Smooth muscle cell (in vitro differentiated cells): Measurements from ENCODE around the gene TTC39B. TPM values are rescaled to one million over a fixed set of nuclear protein-coding genes. Genes with fewer than 3 reads are reported as not detected.

Source experiments
- DNase-seq: peaks from one replicate; lab custom pipeline; 2025; ENCODE audit not compliant: unreplicated experiment; lab: John Stamatoyannopoulos, UW
- H2AFZ ChIP-seq: fragments of 200-600 bp; sonication (generic); 2 replicates; pipeline ENCODE4 v1.6.0; 2016; ENCODE audit warnings: antibody characterized with exemption, low read depth, mild to moderate bottlenecking
- H3F3A ChIP-seq: fragments of 200-600 bp; sonication (generic); 2 replicates; pipeline ENCODE4 v1.6.0; 2017; ENCODE audit warnings: antibody characterized with exemption, low read depth
- H3K27ac ChIP-seq: fragments of 200-600 bp; sonication (generic); 2 replicates; pipeline ENCODE4 v1.5.1; 2016; ENCODE audit warnings: low read depth, mild to moderate bottlenecking
- H3K27me3 ChIP-seq: fragments of 200-600 bp; sonication (generic); 2 replicates; pipeline ENCODE4 v1.6.1; 2016; ENCODE audit warnings: low read depth, mild to moderate bottlenecking
- H3K36me3 ChIP-seq: fragments of 200-600 bp; sonication (generic); 2 replicates; pipeline ENCODE4 v1.5.1; 2016; ENCODE audit warnings: low read depth
- H3K4me1 ChIP-seq: fragments of 200-600 bp; sonication (generic); 2 replicates; pipeline ENCODE4 v1.5.1; 2016; ENCODE audit warnings: low read depth
- H3K4me2 ChIP-seq: fragments of 200-600 bp; sonication (generic); 2 replicates; pipeline ENCODE4 v1.6.0; 2016; ENCODE audit warnings: mild to moderate bottlenecking
- H3K4me3 ChIP-seq: fragments of 200-600 bp; sonication (generic); 2 replicates; pipeline ENCODE4 v1.5.1; 2016; ENCODE audit warnings: mild to moderate bottlenecking
- H3K79me2 ChIP-seq: fragments of 200-600 bp; sonication (generic); 2 replicates; pipeline ENCODE4 v1.6.0; 2016; ENCODE audit warnings: low read depth, mild to moderate bottlenecking
- H3K9ac ChIP-seq: fragments of 200-600 bp; sonication (generic); 2 replicates; pipeline ENCODE4 v1.6.0; 2016; ENCODE audit warnings: low read depth
- H3K9me3 ChIP-seq: fragments of 200-600 bp; sonication (generic); replicated peaks from 2 replicates; pipeline ENCODE4 v1.5.1; 2016; ENCODE audit warnings: low read depth
- H4K20me1 ChIP-seq: fragments of 200-600 bp; sonication (generic); 2 replicates; pipeline ENCODE4 v1.6.0; 2016; ENCODE audit warnings: low read depth
- CTCF ChIP-seq: fragments of 200-600 bp; sonication (generic); IDR thresholded peaks from 2 replicates; pipeline ENCODE4 v1.5.1; 2017; ENCODE audit warnings: borderline replicate concordance, mild to moderate bottlenecking, antibody characterized with exemption; ENCODE audit not compliant: insufficient read depth, poor library complexity, severe bottlenecking
- WGBS: methylation state at CpG from one replicate; pipeline ENCODE4 v1.1.7; 2016; ENCODE audit warnings: low lambda C conversion rate; 5-methylcytosine and 5-hydroxymethylcytosine counted together
- polyA plus RNA-seq: library from polyadenylated mRNA; unstranded; fragments of >200 nt; fragmentation: Nextera tagmentation; extraction: Ambion mirVana; gene quantifications from 2 replicates; pipeline ENCODE4 v1.2.1, GENCODE V29; 2016
- total RNA-seq: library from RNA; depleted of rRNA; stranded (reverse); fragments of >200 nt; gene quantifications from 2 replicates; pipeline ENCODE4 v1.2.3, GENCODE V29; 2014

TTC39B gene
- total and polyA plus RNA-seq, 2 experiments from 2014 or later = 3.8 to 13.3 TPM

DNA sequence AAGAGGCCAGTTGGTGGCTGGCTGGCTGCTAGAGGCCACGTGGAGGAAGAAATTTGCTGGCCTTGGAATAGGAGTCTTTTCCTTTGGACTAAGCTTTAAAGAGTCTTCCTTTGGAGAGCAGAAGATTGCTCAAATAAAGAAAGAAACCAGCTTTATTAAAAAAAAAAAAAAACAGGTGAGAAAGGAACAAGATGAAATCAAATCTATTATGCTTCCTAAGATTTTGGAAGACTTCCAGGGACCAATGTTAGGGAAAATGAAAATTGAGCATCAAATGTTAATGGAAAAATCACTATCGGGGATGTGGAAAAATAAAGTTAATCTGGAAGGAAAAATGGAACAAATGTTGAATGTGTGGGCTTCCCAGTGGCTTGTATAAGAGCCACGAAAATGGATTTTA, 153.1 kb downstream of the TTC39B start:
- Histone ChIP-seq H3K27ac (no peak overlapping the region), H3K4me3 (no peak overlapping the region), H3F3A (no peaks in the 10 kb centered on the region), H3K4me2 (no peak overlapping the region), H3K9me3 (no peaks in the 10 kb centered on the region), H3K27me3 (no peaks in the 10 kb centered on the region), H3K9ac (no peak overlapping the region), H3K79me2 (no peaks in the 10 kb centered on the region), H4K20me1 (no peaks in the 10 kb centered on the region), H2AFZ (no peak overlapping the region), H3K36me3 (no peaks in the 10 kb centered on the region), H3K4me1 (peaks cover 3% of the 10 kb centered on the region)
- no peak for DNase-seq
- 88% methylated on average over 3 of the region's 3 CpGs for WGBS
- TF ChIP-seq CTCF = no peak

DNA sequence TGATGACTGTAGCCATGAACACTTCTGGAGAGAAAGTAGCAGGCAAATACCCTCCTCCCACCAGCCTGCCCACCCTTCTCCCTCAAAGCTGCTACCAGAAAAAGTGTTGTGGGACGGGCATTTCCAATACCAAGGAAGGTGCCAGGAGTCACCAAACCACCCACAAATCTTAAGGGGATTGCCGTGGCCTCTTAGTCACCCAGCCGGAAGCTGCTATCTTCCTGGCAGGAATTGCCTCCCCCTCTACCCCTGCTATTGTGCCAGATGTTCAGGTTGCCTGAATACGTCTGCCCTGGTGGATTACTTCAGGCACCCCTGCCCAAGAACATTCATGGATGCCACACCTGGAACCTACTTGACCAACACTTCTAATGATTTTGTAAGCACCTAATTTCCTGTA, 156.1 kb downstream of the TTC39B start:
- Histone ChIP-seq H3K27ac (no peak overlapping the region), H4K20me1 (no peaks in the 10 kb centered on the region), H3F3A (no peaks in the 10 kb centered on the region), H3K36me3 (no peaks in the 10 kb centered on the region), H3K4me1 (peaks cover 5% of the 10 kb centered on the region), H2AFZ (no peak overlapping the region), H3K79me2 (no peaks in the 10 kb centered on the region), H3K27me3 (no peaks in the 10 kb centered on the region), H3K4me3 (no peak overlapping the region), H3K9me3 (no peaks in the 10 kb centered on the region), H3K4me2 (no peak overlapping the region), H3K9ac (no peak overlapping the region)
- no peak for TF ChIP-seq CTCF
- DNase-seq = no peak
- WGBS = 94% methylated on average over 4 of the region's 4 CpGs

DNA sequence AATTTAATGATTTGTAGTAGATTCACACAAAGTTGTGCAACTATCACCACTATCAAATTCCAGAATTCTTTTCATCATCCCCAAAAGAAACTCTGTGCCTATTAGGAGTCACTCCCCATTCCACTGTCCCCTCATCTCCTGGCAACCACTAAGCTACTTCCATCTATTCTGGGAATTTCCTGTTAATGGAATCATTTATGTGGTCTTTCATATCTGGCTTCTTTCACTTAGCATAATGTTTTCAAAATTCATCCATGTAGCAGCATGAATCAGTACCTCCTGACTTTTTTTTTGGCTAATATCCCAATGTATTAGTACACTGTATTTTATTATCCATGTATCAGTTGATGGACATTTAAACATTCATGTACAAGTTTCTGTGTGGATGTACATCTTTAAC, 157.6 kb downstream of the TTC39B start:
- no peak overlapping the region for H3K4me3 ChIP-seq
- no peaks in the 10 kb centered on the region for H3K36me3 ChIP-seq
- H3K4me1 ChIP-seq = peaks cover 5% of the 10 kb centered on the region
- H3F3A ChIP-seq = no peaks in the 10 kb centered on the region
- no peak overlapping the region for H3K27ac ChIP-seq
- DNase-seq = no peak
- no peak overlapping the region for H3K4me2 ChIP-seq
- no peak overlapping the region for H2AFZ ChIP-seq
- H4K20me1 ChIP-seq = no peaks in the 10 kb centered on the region
- H3K27me3 ChIP-seq = no peaks in the 10 kb centered on the region
- no peaks in the 10 kb centered on the region for H3K79me2 ChIP-seq
- no peaks in the 10 kb centered on the region for H3K9me3 ChIP-seq
- no peak overlapping the region for H3K9ac ChIP-seq
- TF ChIP-seq CTCF = no peak

- Histone ChIP-seq H3K27me3 (no peaks in the 10 kb centered on the region), H3K79me2 (no peaks in the 10 kb centered on the region), H2AFZ (no peak overlapping the region), H3K4me3 (no peak overlapping the region), H3K9me3 (no peaks in the 10 kb centered on the region), H3K9ac (no peak overlapping the region), H3K4me1 (peaks cover 5% of the 10 kb centered on the region), H3K27ac (no peak overlapping the region), H4K20me1 (no peaks in the 10 kb centered on the region), H3F3A (no peaks in the 10 kb centered on the region), H3K36me3 (no peaks in the 10 kb centered on the region), H3K4me2 (no peak overlapping the region)
- no peak for DNase-seq
- 85% methylated on average over 9 of the region's 9 CpGs for WGBS
- TF ChIP-seq CTCF = no peak
Measured at GRCh38 chr9:15146268-15146700, 160.7 kb downstream of the TTC39B start.
